ENCODE data around the gene UCP1. TPM values are rescaled to one million over a fixed set of nuclear protein-coding genes. Genes with fewer than 3 reads are reported as not detected.
A peak's percentile ranks its signal among the peaks of the same experiment; 100 is the strongest.

The UCP1 gene
- total RNA-seq, 4 donors from 2014 or later: not detected

DNA sequence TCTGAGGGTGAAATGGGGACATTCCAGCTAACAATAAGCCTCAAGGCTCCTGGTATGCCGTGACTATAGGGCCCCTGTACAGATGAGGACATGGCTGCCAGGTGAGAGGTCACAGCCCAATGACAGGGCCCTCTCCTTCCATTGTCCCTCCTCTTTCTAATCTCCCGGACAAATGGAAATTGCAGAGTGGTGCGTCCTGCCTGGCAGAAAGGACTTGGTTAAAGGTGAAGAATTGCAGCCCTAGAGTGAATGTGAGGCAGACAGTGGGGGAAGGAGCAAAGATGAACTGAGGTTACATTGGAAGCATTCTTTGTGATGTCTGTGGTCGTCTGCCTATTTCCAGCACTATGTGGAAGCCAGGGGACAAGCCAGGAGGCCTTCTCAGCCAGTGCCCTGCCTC is 6.7 kb upstream of the UCP1 start:
- Histone ChIP-seq H3K9me3 (no peaks in the 10 kb centered on the region), H3K4me1 (no peaks in the 10 kb centered on the region), H3K27me3 (peaks cover 67% of the 10 kb centered on the region), H3K36me3 (no peaks in the 10 kb centered on the region), H3K27ac (no peak overlapping the region), H3K4me3 (no peak overlapping the region)
- DNase-seq (ENCODE audit: low spot score in 2 of 2): no peak
- 67% methylated on average over 3 of the region's 4 CpGs for whole genome bisulfite sequencing
- TF ChIP-seq POLR2A (IDR thresholded peaks at IDR 0.05) (no peak), CTCF (IDR thresholded peaks at IDR 0.05) (no peak), EP300 (IDR thresholded peaks at IDR 0.05) (no peak), POLR2AphosphoS5 (IDR thresholded peaks at IDR 0.05) (no peak)

DNA sequence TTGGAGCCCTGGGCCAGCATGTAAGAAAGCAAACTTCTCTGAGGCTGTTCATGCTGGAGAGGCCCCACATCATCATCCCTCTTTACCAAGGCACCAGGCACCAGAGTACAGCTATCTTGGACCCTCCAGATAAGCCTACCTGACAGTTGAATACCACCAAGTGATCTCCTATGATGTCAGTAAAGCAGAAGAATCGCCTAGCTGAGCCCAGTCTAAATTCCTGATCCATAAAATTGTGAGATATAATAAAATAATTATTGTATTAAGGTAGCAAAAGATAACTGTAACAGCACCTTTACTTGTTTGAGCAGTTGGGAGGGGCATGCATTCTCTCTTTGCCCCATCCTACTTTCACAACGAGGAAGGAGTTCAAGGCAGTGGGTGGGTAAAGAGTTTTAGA is 2.9 kb upstream of the UCP1 start:
- Histone ChIP-seq H3K27ac (no peak overlapping the region), H3K27me3 (peaks cover 61% of the 10 kb centered on the region), H3K36me3 (no peaks in the 10 kb centered on the region), H3K4me3 (no peak overlapping the region), H3K4me1 (peaks cover 24% of the 10 kb centered on the region), H3K9me3 (no peaks in the 10 kb centered on the region)
- 89% methylated on average over 2 of the region's 2 CpGs for WGBS
- no peak for TF ChIP-seq EP300 (IDR thresholded peaks at IDR 0.05)
- TF ChIP-seq CTCF (IDR thresholded peaks at IDR 0.05): no peak
- TF ChIP-seq POLR2AphosphoS5 (IDR thresholded peaks at IDR 0.05): no peak
- TF ChIP-seq POLR2A (IDR thresholded peaks at IDR 0.05): no peak
- DNase-seq (ENCODE audit: low spot score in 2 of 2): no peak

DNA sequence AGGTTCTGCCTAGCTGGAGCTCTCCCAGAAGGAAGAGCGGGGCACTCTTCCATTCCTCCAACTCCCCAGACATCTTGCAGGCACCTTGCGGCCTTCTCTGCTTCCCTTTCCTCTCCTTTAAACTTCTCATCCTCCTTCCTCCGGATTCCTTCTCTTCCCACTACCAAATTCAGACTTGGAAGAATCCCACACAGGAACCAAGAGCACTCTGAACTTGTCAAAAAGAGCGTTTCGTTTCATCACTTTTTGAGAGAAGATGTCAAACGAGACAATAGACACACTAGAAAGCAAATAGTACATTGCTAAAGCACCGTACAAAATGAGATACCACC is 512 bp upstream of the UCP1 start:
- DNase-seq (ENCODE audit: low spot score in 2 of 2): no peak
- Histone ChIP-seq H3K36me3 (no peaks in the 10 kb centered on the region), H3K4me1 (peaks cover 24% of the 10 kb centered on the region), H3K9me3 (no peaks in the 10 kb centered on the region), H3K27ac (no peak overlapping the region), H3K27me3 (peaks cover 58% of the 10 kb centered on the region), H3K4me3 (peak overlapping the region; percentile 52)
- 58% methylated on average over 7 of the region's 7 CpGs for WGBS
- TF ChIP-seq POLR2A (IDR thresholded peaks at IDR 0.05): no peak
- TF ChIP-seq EP300 (IDR thresholded peaks at IDR 0.05): no peak
- TF ChIP-seq POLR2AphosphoS5 (IDR thresholded peaks at IDR 0.05): no peak
- no peak for TF ChIP-seq CTCF (IDR thresholded peaks at IDR 0.05)

DNA sequence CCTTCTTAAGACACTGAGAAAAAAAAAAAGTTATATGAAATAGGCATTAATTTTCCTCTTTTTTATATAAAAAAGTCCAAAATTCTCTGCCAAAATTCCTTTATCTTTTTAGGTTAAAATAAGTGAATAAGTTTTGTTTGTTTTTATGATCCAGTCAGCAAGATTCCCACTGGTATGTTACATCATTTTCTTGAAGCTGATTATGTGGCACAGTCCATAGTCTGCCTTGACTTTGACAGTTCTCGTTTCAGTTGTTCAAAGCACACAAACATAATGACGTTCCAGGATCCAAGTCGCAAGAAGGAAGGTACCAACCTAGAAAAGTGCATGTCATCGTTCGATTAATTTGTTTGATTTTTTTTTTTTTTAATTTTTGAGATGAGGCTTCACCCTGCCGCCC is 9.1 kb downstream of the UCP1 start:
- Histone ChIP-seq H3K9me3 (no peaks in the 10 kb centered on the region), H3K4me1 (no peaks in the 10 kb centered on the region), H3K27me3 (no peaks in the 10 kb centered on the region), H3K36me3 (no peaks in the 10 kb centered on the region), H3K27ac (no peak overlapping the region), H3K4me3 (no peak overlapping the region)
- WGBS: 85% methylated on average over 6 of the region's 6 CpGs
- no peak for DNase-seq (ENCODE audit: low spot score in 2 of 2)
- TF ChIP-seq EP300 (IDR thresholded peaks at IDR 0.05): no peak
- TF ChIP-seq POLR2AphosphoS5 (IDR thresholded peaks at IDR 0.05): no peak
- no peak for TF ChIP-seq POLR2A (IDR thresholded peaks at IDR 0.05)
- no peak for TF ChIP-seq CTCF (IDR thresholded peaks at IDR 0.05)

- no peak overlapping the region for H3K4me3 ChIP-seq
- H3K9me3 ChIP-seq: no peaks in the 10 kb centered on the region
- 88% methylated on average over 4 of the region's 4 CpGs for WGBS
- TF ChIP-seq POLR2AphosphoS5 (IDR thresholded peaks at IDR 0.05) (no peak), CTCF (IDR thresholded peaks at IDR 0.05) (no peak), EP300 (IDR thresholded peaks at IDR 0.05) (no peak), POLR2A (IDR thresholded peaks at IDR 0.05) (no peak)
- no peaks in the 10 kb centered on the region for H3K27me3 ChIP-seq
- no peaks in the 10 kb centered on the region for H3K4me1 ChIP-seq
- DNase-seq (ENCODE audit: low spot score in 2 of 2): no peak
- H3K27ac ChIP-seq: no peak overlapping the region
- H3K36me3 ChIP-seq: peaks cover under 1% of the 10 kb centered on the region
These were observed 10.8 kb downstream of the UCP1 start for GRCh38 chr4:140557831-140558435.
